Karpas-422 (cell line): ENCODE results near the gene CCND1. TPM values are rescaled to one million over a fixed set of nuclear protein-coding genes. Genes with fewer than 3 reads are reported as not detected.
"Not testable (repeated sequence)": the region's sequence is repeated elsewhere in the genome, so short reads cannot be mapped to it uniquely, and the experiment has no call there.

Experiments
- DNase-seq: peaks from one replicate; pipeline ENCODE4 v3.0.0-alpha.2; 2015
- H2AFZ ChIP-seq: fragments of 200-600 bp; sonication (generic); 2 replicates; pipeline ENCODE4 v1.6.1; 2014; ENCODE audit warnings: antibody characterized with exemption, low read length, mixed read lengths
- H3K27ac ChIP-seq: fragments of 200-600 bp; sonication (generic); 2 replicates; pipeline ENCODE4 v1.5.1; 2014; ENCODE audit warnings: mild to moderate bottlenecking, low read length, moderate library complexity
- H3K27me3 ChIP-seq: fragments of 200-600 bp; sonication (generic); 2 replicates; pipeline ENCODE4 v1.6.1; 2014; ENCODE audit warnings: low read length, mixed read lengths
- H3K36me3 ChIP-seq: fragments of 200-600 bp; sonication (generic); 2 replicates; pipeline ENCODE4 v1.6.1; 2014; ENCODE audit warnings: low read length, mixed read lengths; ENCODE audit not compliant: insufficient read depth
- H3K4me1 ChIP-seq: fragments of 200-600 bp; sonication (generic); 2 replicates; pipeline ENCODE4 v1.6.1; 2014; ENCODE audit warnings: mild to moderate bottlenecking, low read length, mixed read lengths
- H3K4me2 ChIP-seq: fragments of 200-600 bp; sonication (generic); 2 replicates; pipeline ENCODE4 v1.6.1; 2014; ENCODE audit warnings: low read length, low read depth, mild to moderate bottlenecking; ENCODE audit not compliant: poor library complexity, severe bottlenecking
- H3K4me3 ChIP-seq: fragments of 200-600 bp; sonication (generic); 2 replicates; pipeline ENCODE4 v1.5.1; 2014; ENCODE audit warnings: mild to moderate bottlenecking, antibody characterized with exemption, low read length, mixed read lengths
- H3K79me2 ChIP-seq: fragments of 200-600 bp; sonication (generic); 2 replicates; pipeline ENCODE4 v1.6.1; 2014; ENCODE audit warnings: mild to moderate bottlenecking, low read length, mixed read lengths
- H3K9ac ChIP-seq: fragments of 200-600 bp; sonication (generic); 2 replicates; pipeline ENCODE4 v1.6.0; 2014; ENCODE audit warnings: low read length
- H3K9me2 ChIP-seq: fragments of 200-600 bp; sonication (generic), shearing (Covaris generic); replicated peaks from 2 replicates; pipeline ENCODE4 v1.6.0; 2014; ENCODE audit warnings: mild to moderate bottlenecking, low read length, moderate library complexity; ENCODE audit not compliant: insufficient read depth
- H3K9me3 ChIP-seq: fragments of 300-700, 200-600 bp; sonication (generic); 2 replicates; pipeline ENCODE4 v1.6.1; 2014; ENCODE audit warnings: low read length, mixed read lengths
- H4K20me1 ChIP-seq: fragments of 200-600 bp; sonication (generic); 2 replicates; pipeline ENCODE4 v1.6.1; 2014; ENCODE audit warnings: mild to moderate bottlenecking, antibody characterized with exemption, low read length, low read depth; ENCODE audit not compliant: insufficient read depth
- total RNA-seq: library from RNA; depleted of rRNA; stranded (reverse); fragments of >200 nt; shearing (Covaris generic); gene quantifications from 2 replicates; pipeline ENCODE4 v1.2.3, GENCODE V29; 2014; ENCODE audit warnings: low replicate concordance

Gene CCND1
- total RNA-seq, 1 experiment from 2014 or later: 4.3 TPM

GRCh38 chr11:69689484-69690319, 48.7 kb downstream of the CCND1 start:
- Histone ChIP-seq H3K27ac (no peak overlapping the region), H3K4me1 (no peaks in the 10 kb centered on the region), H3K9me3 (no peaks in the 10 kb centered on the region), H3K4me3 (no peak overlapping the region), H3K36me3 (no peaks in the 10 kb centered on the region), H3K9ac (no peak overlapping the region), H3K9me2 (no peaks in the 10 kb centered on the region), H3K79me2 (no peaks in the 10 kb centered on the region), H3K27me3 (no peaks in the 10 kb centered on the region), H4K20me1 (no peaks in the 10 kb centered on the region), H2AFZ (no peak overlapping the region), H3K4me2 (no peak overlapping the region)
- DNase-seq: no peak

- H3K9ac ChIP-seq: no peak overlapping the region
- H3K4me1 ChIP-seq: no peaks in the 10 kb centered on the region
- no peak for DNase-seq
- H3K27ac ChIP-seq: no peak overlapping the region
- H3K9me2 ChIP-seq: no peaks in the 10 kb centered on the region
- H3K9me3 ChIP-seq: no peaks in the 10 kb centered on the region
- no peaks in the 10 kb centered on the region for H3K79me2 ChIP-seq
- H3K4me3 ChIP-seq: no peak overlapping the region
- H4K20me1 ChIP-seq: no peaks in the 10 kb centered on the region
- H3K36me3 ChIP-seq: no peaks in the 10 kb centered on the region
- no peak overlapping the region for H2AFZ ChIP-seq
- H3K27me3 ChIP-seq: no peaks in the 10 kb centered on the region
- H3K4me2 ChIP-seq: no peak overlapping the region
Measured at GRCh38 chr11:69691463-69691862, 50.5 kb downstream of the CCND1 start.

GRCh38 chr11:69692422-69692821, 51.5 kb downstream of the CCND1 start:
- Histone ChIP-seq H3K36me3 (no peaks in the 10 kb centered on the region), H3K79me2 (no peaks in the 10 kb centered on the region), H3K27me3 (no peaks in the 10 kb centered on the region), H3K9me2 (no peaks in the 10 kb centered on the region), H4K20me1 (no peaks in the 10 kb centered on the region), H3K4me3 (no peak overlapping the region), H3K4me1 (no peaks in the 10 kb centered on the region), H3K9me3 (no peaks in the 10 kb centered on the region), H2AFZ (no peak overlapping the region), H3K4me2 (no peak overlapping the region), H3K9ac (no peak overlapping the region), H3K27ac (no peak overlapping the region)
- no peak for DNase-seq

GRCh38 chr11:69694781-69695180, 53.8 kb downstream of the CCND1 start:
- Histone ChIP-seq H2AFZ (no peak overlapping the region), H3K9me2 (no peaks in the 10 kb centered on the region), H3K4me3 (no peak overlapping the region), H3K27me3 (no peaks in the 10 kb centered on the region), H3K27ac (no peak overlapping the region), H3K4me1 (peaks cover 7% of the 10 kb centered on the region), H3K4me2 (no peak overlapping the region), H4K20me1 (peaks cover 3% of the 10 kb centered on the region; the same call in 1 of the 2 replicates), H3K79me2 (no peaks in the 10 kb centered on the region), H3K9ac (no peak overlapping the region), H3K36me3 (no peaks in the 10 kb centered on the region), H3K9me3 (no peaks in the 10 kb centered on the region)
- DNase-seq: no peak

- Histone ChIP-seq H3K27me3 (no peaks in the 10 kb centered on the region), H2AFZ (no peak overlapping the region), H4K20me1 (peaks cover 3% of the 10 kb centered on the region; the same call in 1 of the 2 replicates), H3K27ac (no peak overlapping the region), H3K9me2 (no peaks in the 10 kb centered on the region), H3K9me3 (no peaks in the 10 kb centered on the region), H3K36me3 (no peaks in the 10 kb centered on the region), H3K4me2 (no peak overlapping the region), H3K4me3 (no peak overlapping the region), H3K79me2 (no peaks in the 10 kb centered on the region), H3K4me1 (peaks cover 7% of the 10 kb centered on the region), H3K9ac (no peak overlapping the region)
- DNase-seq: no peak
Measured at GRCh38 chr11:69695581-69695980, 54.6 kb downstream of the CCND1 start.

GRCh38 chr11:69695995-69696394, 55.0 kb downstream of the CCND1 start:
- not testable (repeated sequence) for H3K36me3 ChIP-seq, H3K4me1 ChIP-seq, H3K27me3 ChIP-seq, H3K9me3 ChIP-seq, H3K9me2 ChIP-seq, DNase-seq, H4K20me1 ChIP-seq, H3K4me2 ChIP-seq, H3K79me2 ChIP-seq, H2AFZ ChIP-seq, H3K27ac ChIP-seq, H3K9ac ChIP-seq, H3K4me3 ChIP-seq

- Histone ChIP-seq H3K79me2 (no peaks in the 10 kb centered on the region), H3K9me2 (no peaks in the 10 kb centered on the region), H3K36me3 (no peaks in the 10 kb centered on the region), H3K27ac (no peak overlapping the region), H3K4me3 (no peak overlapping the region), H3K9ac (no peak overlapping the region), H3K9me3 (no peaks in the 10 kb centered on the region), H3K27me3 (no peaks in the 10 kb centered on the region), H2AFZ (no peak overlapping the region), H4K20me1 (peaks cover 3% of the 10 kb centered on the region; the same call in 1 of the 2 replicates), H3K4me2 (no peak overlapping the region), H3K4me1 (peaks cover 7% of the 10 kb centered on the region)
- no peak for DNase-seq
Measured at GRCh38 chr11:69696749-69697468, 56.0 kb downstream of the CCND1 start.

- H3K36me3 ChIP-seq: no peaks in the 10 kb centered on the region
- H3K9me2 ChIP-seq: no peaks in the 10 kb centered on the region
- no peak for DNase-seq
- H3K27me3 ChIP-seq: no peaks in the 10 kb centered on the region
- peaks cover 7% of the 10 kb centered on the region for H3K4me1 ChIP-seq
- H3K9me3 ChIP-seq: no peaks in the 10 kb centered on the region
- peaks cover 3% of the 10 kb centered on the region; the same call in 1 of the 2 replicates for H4K20me1 ChIP-seq
- no peak overlapping the region for H3K9ac ChIP-seq
- H3K4me2 ChIP-seq: no peak overlapping the region
- no peaks in the 10 kb centered on the region for H3K79me2 ChIP-seq
- no peak overlapping the region for H2AFZ ChIP-seq
- no peak overlapping the region for H3K4me3 ChIP-seq
- no peak overlapping the region for H3K27ac ChIP-seq
Measured at GRCh38 chr11:69697469-69697843, 56.5 kb downstream of the CCND1 start.
